GM12878 (cell line): ENCODE data around the gene TCF4.

Experiments used
- CREM ChIP-seq: IDR thresholded peaks from 2 replicates; pipeline ENCODE4 v1.6.1; 2014; ENCODE audit warnings: antibody characterized with exemption, low read depth
- POLR2A ChIP-seq: IDR thresholded peaks from 2 replicates; pipeline ENCODE4 v1.6.1; 2011; ENCODE audit warnings: low read depth, mild to moderate bottlenecking, low read length
- TF ChIP-seq, protein P1 (sequence below), 3 experiments: IDR thresholded peaks in 2 of 3; conservative IDR thresholded peaks in 1 of 3; 2 replicates each; pipeline ENCODE4 v1.5.1; 2011; ENCODE audit warnings: low read depth in 3 of 3, low read length in 3 of 3, mild to moderate bottlenecking in 3 of 3, control low read depth in 2 of 3, moderate library complexity in 2 of 3, inconsistent platforms in 1 of 3, mixed read lengths in 1 of 3; ENCODE audit not compliant: control insufficient read depth in 2 of 3, insufficient read depth in 1 of 3; ENCODE audit errors: extremely low read depth in 1 of 3

DNA sequence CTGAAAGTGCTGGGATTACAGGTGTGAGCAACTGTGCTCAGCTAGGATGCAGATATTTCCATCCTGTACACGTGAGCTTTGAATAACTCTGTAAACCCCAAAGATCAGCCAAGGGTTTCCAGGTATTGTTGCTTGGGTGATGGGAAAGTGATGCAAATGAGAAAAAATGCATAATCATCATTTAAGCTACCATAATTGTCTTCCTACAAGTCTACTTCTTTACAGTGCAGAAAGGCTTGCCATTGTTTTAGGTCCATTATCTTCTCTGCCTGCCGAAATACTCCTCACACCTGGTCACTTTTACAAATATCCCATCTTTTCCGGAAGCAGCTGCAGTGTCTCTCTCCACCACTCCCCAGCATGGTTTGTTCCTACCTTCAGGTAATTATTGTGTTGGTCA lies 368.9 kb downstream of the TCF4 start:
- no peak for TF ChIP-seq POLR2A
- TF ChIP-seq, protein P1, sequence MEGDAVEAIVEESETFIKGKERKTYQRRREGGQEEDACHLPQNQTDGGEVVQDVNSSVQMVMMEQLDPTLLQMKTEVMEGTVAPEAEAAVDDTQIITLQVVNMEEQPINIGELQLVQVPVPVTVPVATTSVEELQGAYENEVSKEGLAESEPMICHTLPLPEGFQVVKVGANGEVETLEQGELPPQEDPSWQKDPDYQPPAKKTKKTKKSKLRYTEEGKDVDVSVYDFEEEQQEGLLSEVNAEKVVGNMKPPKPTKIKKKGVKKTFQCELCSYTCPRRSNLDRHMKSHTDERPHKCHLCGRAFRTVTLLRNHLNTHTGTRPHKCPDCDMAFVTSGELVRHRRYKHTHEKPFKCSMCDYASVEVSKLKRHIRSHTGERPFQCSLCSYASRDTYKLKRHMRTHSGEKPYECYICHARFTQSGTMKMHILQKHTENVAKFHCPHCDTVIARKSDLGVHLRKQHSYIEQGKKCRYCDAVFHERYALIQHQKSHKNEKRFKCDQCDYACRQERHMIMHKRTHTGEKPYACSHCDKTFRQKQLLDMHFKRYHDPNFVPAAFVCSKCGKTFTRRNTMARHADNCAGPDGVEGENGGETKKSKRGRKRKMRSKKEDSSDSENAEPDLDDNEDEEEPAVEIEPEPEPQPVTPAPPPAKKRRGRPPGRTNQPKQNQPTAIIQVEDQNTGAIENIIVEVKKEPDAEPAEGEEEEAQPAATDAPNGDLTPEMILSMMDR (IDR thresholded peaks at IDR 0.05 in 2 of 3, conservative IDR thresholded peaks at IDR 0.05 in 1 of 3; ENCODE audit: control insufficient read depth in 2 of 3, extremely low read depth in 1 of 3, insufficient read depth in 1 of 3, low read depth in 3 of 3, low read length in 3 of 3): no peak
- no peak for TF ChIP-seq CREM
